NOMO-1 treated with dmso at 0.1 percent for 144 hours (cell line): ENCODE data around the gene KIF1B.

Experiments
- DNase-seq: peaks from one replicate; lab custom pipeline; 2025; ENCODE audit not compliant: unreplicated experiment; lab: John Stamatoyannopoulos, UW

Gene KIF1B

GRCh38 chr1:10271869-10272268 lies 61.5 kb downstream of the KIF1B start:
- DNase-seq: no peak

GRCh38 chr1:10272274-10272673 lies 61.9 kb downstream of the KIF1B start:
- no peak for DNase-seq

- DNase-seq: no peak
Measured at GRCh38 chr1:10278880-10279279, 68.5 kb downstream of the KIF1B start.

GRCh38 chr1:10280439-10281350 lies 70.3 kb downstream of the KIF1B start:
- no peak for DNase-seq

- no peak for DNase-seq
Measured at GRCh38 chr1:10283318-10283984, 73.1 kb downstream of the KIF1B start.

GRCh38 chr1:10286244-10286643 lies 75.9 kb downstream of the KIF1B start:
- DNase-seq: no peak

GRCh38 chr1:10287023-10287645 lies 76.8 kb downstream of the KIF1B start:
- no peak for DNase-seq

GRCh38 chr1:10288029-10288615 lies 77.8 kb downstream of the KIF1B start:
- DNase-seq: no peak

- no peak for DNase-seq
Measured at GRCh38 chr1:10291705-10292104, 81.3 kb downstream of the KIF1B start.

- DNase-seq: no peak
Measured at GRCh38 chr1:10292188-10292587, 81.8 kb downstream of the KIF1B start.

- no peak for DNase-seq
Measured at GRCh38 chr1:10295481-10296085, 85.2 kb downstream of the KIF1B start.

- no peak for DNase-seq
Measured at GRCh38 chr1:10299151-10299550, 88.8 kb downstream of the KIF1B start.

GRCh38 chr1:10302416-10302815 lies 92.0 kb downstream of the KIF1B start:
- no peak for DNase-seq

- DNase-seq: no peak
Measured at GRCh38 chr1:10304295-10304694, 93.9 kb downstream of the KIF1B start.

- DNase-seq: no peak
Measured at GRCh38 chr1:10306435-10306834, 96.1 kb downstream of the KIF1B start.

GRCh38 chr1:10308001-10308400 lies 97.6 kb downstream of the KIF1B start:
- DNase-seq: no peak

- no peak for DNase-seq
Measured at GRCh38 chr1:10309243-10310011, 99.1 kb downstream of the KIF1B start.

GRCh38 chr1:10316752-10317151 lies 106.4 kb downstream of the KIF1B start:
- DNase-seq: no peak

- DNase-seq: no peak
Measured at GRCh38 chr1:10319750-10320149, 109.4 kb downstream of the KIF1B start.

GRCh38 chr1:10320336-10320735 lies 110.0 kb downstream of the KIF1B start:
- DNase-seq: no peak
